Neural cell (in vitro differentiated cells): ENCODE data around the gene IFIT1B. TPM values are rescaled to one million over a fixed set of nuclear protein-coding genes. Genes with fewer than 3 reads are reported as not detected.

Source experiments
- H2AFZ ChIP-seq: fragments of 200-600, 300-800 bp; sonication (generic), shearing (Covaris generic); 2 replicates; pipeline ENCODE4 v1.6.0; 2014; ENCODE audit warnings: low read depth, mild to moderate bottlenecking, antibody characterized with exemption, low read length, moderate library complexity
- H3F3A ChIP-seq: fragments of 200-600 bp; shearing (Covaris generic); 2 replicates; pipeline ENCODE4 v1.6.1; 2016; ENCODE audit warnings: mild to moderate bottlenecking, moderate library complexity, mixed read lengths, antibody characterized with exemption, low read length; ENCODE audit not compliant: insufficient read depth, poor library complexity, severe bottlenecking
- H3K27ac ChIP-seq: fragments of 200-600, 300-800 bp; sonication (generic), shearing (Covaris generic); 2 replicates; pipeline ENCODE4 v1.5.1; 2014; ENCODE audit warnings: mild to moderate bottlenecking, low read length, moderate library complexity
- H3K27me3 ChIP-seq: fragments of 300-800, 200-600 bp; sonication (generic), shearing (Covaris generic); 2 replicates; pipeline ENCODE4 v1.6.0; 2014; ENCODE audit warnings: mild to moderate bottlenecking, low read depth, low read length, moderate library complexity; ENCODE audit not compliant: insufficient read depth
- H3K36me3 ChIP-seq: fragments of 300-800, 200-600 bp; sonication (generic), shearing (Covaris generic); 2 replicates; pipeline ENCODE4 v1.5.1; 2014; ENCODE audit warnings: mild to moderate bottlenecking, antibody characterized with exemption, low read length, moderate library complexity; ENCODE audit not compliant: insufficient read depth
- H3K4me2 ChIP-seq: fragments of 300-800, 200-600 bp; sonication (generic), shearing (Covaris generic); 2 replicates; pipeline ENCODE4 v1.6.0; 2014; ENCODE audit warnings: mild to moderate bottlenecking, low read length
- H3K4me3 ChIP-seq: fragments of 300-800, 200-600 bp; sonication (generic), shearing (Covaris generic); 2 replicates; pipeline ENCODE4 v1.5.1; 2014; ENCODE audit warnings: mild to moderate bottlenecking, low read length, moderate library complexity
- H3K79me2 ChIP-seq: fragments of 200-600 bp; shearing (Covaris generic); replicated peaks from 2 replicates; pipeline ENCODE4 v1.6.0; 2014; ENCODE audit warnings: mild to moderate bottlenecking, low read length, moderate library complexity; ENCODE audit not compliant: insufficient read depth
- H3K9ac ChIP-seq: fragments of 300-800, 200-600 bp; sonication (generic), shearing (Covaris generic); 2 replicates; pipeline ENCODE4 v1.6.1; 2016; ENCODE audit warnings: mild to moderate bottlenecking, low read length, mixed read lengths
- H3K9me2 ChIP-seq: fragments of 200-600 bp; shearing (Covaris generic); 2 replicates; pipeline ENCODE4 v1.6.1; 2016; ENCODE audit warnings: mild to moderate bottlenecking, low read length, mixed read lengths; ENCODE audit not compliant: insufficient read depth
- H3K9me3 ChIP-seq: fragments of 200-600, 300-800 bp; sonication (generic), shearing (Covaris generic); 2 replicates; pipeline ENCODE4 v1.6.1; 2016; ENCODE audit warnings: mild to moderate bottlenecking, mixed run types, low read length, moderate library complexity, mixed read lengths
- H4K20me1 ChIP-seq: fragments of 200-600 bp; shearing (Covaris generic); 2 replicates; pipeline ENCODE4 v1.6.1; 2016; ENCODE audit warnings: mild to moderate bottlenecking, mixed run types; ENCODE audit not compliant: insufficient read depth
- EP300 ChIP-seq: fragments of 450-650 bp; conservative IDR thresholded peaks from 2 replicates; pipeline ENCODE4 v1.6.1; 2014; ENCODE audit warnings: antibody characterized with exemption, mild to moderate bottlenecking, moderate library complexity; ENCODE audit not compliant: poor library complexity, severe bottlenecking
- EZH2 ChIP-seq: fragments of 200-600, 300-800 bp; shearing (Covaris generic), sonication (generic); IDR thresholded peaks from 2 replicates; pipeline ENCODE4 v1.6.1; 2014; ENCODE audit warnings: antibody characterized with exemption, low read length, borderline replicate concordance, mild to moderate bottlenecking; ENCODE audit not compliant: insufficient read depth, poor library complexity, severe bottlenecking
- MXI1 ChIP-seq: fragments of 450-650 bp; conservative IDR thresholded peaks from 2 replicates; pipeline ENCODE4 v1.6.1; 2014; ENCODE audit warnings: antibody characterized with exemption, mild to moderate bottlenecking; ENCODE audit not compliant: poor library complexity, severe bottlenecking
- POLR2AphosphoS5 ChIP-seq: IDR thresholded peaks from 2 replicates; pipeline ENCODE4 v1.6.1; 2012
- RAD21 ChIP-seq: fragments of 450-650 bp; conservative IDR thresholded peaks from 2 replicates; pipeline ENCODE4 v1.6.1; 2014; ENCODE audit warnings: antibody characterized with exemption, mild to moderate bottlenecking, moderate library complexity
- REST ChIP-seq: IDR thresholded peaks from 2 replicates; pipeline ENCODE4 v1.6.1; 2012; ENCODE audit warnings: borderline replicate concordance
- SMC3 ChIP-seq: fragments of 450-650 bp; conservative IDR thresholded peaks from 2 replicates; pipeline ENCODE4 v1.6.1; 2014; ENCODE audit warnings: antibody characterized with exemption, mild to moderate bottlenecking, moderate library complexity; ENCODE audit not compliant: poor library complexity
- TAF1 ChIP-seq: IDR thresholded peaks from 2 replicates; pipeline ENCODE4 v1.6.1; 2012; ENCODE audit warnings: low read depth
- polyA plus RNA-seq: library from polyadenylated mRNA; depleted of rRNA; stranded (reverse); fragments of >200 nt; gene quantifications from 2 replicates; pipeline ENCODE4 v1.2.3, GENCODE V29; 2014
- TF ChIP-seq, protein P1 (sequence below): fragments of 450-650 bp; IDR thresholded peaks from 2 replicates; pipeline ENCODE4 v1.5.1; 2014; ENCODE audit warnings: antibody characterized with exemption, mild to moderate bottlenecking, moderate library complexity; ENCODE audit not compliant: poor library complexity, severe bottlenecking

IFIT1B gene
- polyA plus RNA-seq, 1 donor from 2014 or later, result not detected

- Histone ChIP-seq H3K4me2 (no peak overlapping the region), H3K79me2 (no peaks in the 10 kb centered on the region), H3K36me3 (no peaks in the 10 kb centered on the region), H3K9me2 (no peaks in the 10 kb centered on the region), H3K9me3 (no peaks in the 10 kb centered on the region), H4K20me1 (no peaks in the 10 kb centered on the region), H3K9ac (no peak overlapping the region), H3K27ac (no peak overlapping the region), H2AFZ (no peak overlapping the region), H3K27me3 (no peaks in the 10 kb centered on the region), H3F3A (no peaks in the 10 kb centered on the region), H3K4me3 (no peak overlapping the region)
- TF ChIP-seq EZH2 (no peak), REST (no peak), RAD21 (no peak), MXI1 (no peak), EP300 (no peak), POLR2AphosphoS5 (no peak), TAF1 (no peak), SMC3 (no peak)
- TF ChIP-seq, protein P1, sequence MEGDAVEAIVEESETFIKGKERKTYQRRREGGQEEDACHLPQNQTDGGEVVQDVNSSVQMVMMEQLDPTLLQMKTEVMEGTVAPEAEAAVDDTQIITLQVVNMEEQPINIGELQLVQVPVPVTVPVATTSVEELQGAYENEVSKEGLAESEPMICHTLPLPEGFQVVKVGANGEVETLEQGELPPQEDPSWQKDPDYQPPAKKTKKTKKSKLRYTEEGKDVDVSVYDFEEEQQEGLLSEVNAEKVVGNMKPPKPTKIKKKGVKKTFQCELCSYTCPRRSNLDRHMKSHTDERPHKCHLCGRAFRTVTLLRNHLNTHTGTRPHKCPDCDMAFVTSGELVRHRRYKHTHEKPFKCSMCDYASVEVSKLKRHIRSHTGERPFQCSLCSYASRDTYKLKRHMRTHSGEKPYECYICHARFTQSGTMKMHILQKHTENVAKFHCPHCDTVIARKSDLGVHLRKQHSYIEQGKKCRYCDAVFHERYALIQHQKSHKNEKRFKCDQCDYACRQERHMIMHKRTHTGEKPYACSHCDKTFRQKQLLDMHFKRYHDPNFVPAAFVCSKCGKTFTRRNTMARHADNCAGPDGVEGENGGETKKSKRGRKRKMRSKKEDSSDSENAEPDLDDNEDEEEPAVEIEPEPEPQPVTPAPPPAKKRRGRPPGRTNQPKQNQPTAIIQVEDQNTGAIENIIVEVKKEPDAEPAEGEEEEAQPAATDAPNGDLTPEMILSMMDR, result no peak
Measured at GRCh38 chr10:89332123-89332633, 45.7 kb upstream of the IFIT1B start.

DNA sequence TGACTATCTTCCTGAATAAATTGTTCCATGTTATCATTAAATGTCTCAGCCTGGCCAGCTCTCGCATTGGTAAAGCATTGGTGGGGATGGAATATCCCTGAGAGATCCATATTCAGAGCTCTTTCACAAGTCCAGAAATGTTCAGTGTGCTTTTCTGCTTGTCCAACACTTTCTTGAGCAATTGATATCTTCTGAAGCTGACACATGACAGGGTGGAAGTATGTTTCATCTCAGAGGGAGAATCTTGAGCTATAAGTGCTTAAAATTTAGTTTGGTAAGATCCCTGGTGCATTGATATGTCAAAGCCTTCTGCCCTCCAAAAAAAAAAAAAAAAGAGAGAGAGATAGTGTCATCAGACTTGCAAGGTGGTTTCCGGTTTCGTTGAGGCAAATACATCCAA, 42.6 kb upstream of the IFIT1B start:
- no peak overlapping the region for H3K4me3 ChIP-seq
- no peak overlapping the region for H3K9ac ChIP-seq
- TF ChIP-seq SMC3, result no peak
- TF ChIP-seq RAD21, result no peak
- no peak for TF ChIP-seq MXI1
- no peak for TF ChIP-seq TAF1
- H3K27me3 ChIP-seq, result no peaks in the 10 kb centered on the region
- H3K4me2 ChIP-seq, result no peak overlapping the region
- no peaks in the 10 kb centered on the region for H3K9me3 ChIP-seq
- no peaks in the 10 kb centered on the region for H3K36me3 ChIP-seq
- no peaks in the 10 kb centered on the region for H3F3A ChIP-seq
- no peaks in the 10 kb centered on the region for H4K20me1 ChIP-seq
- H3K79me2 ChIP-seq, result no peaks in the 10 kb centered on the region
- H3K9me2 ChIP-seq, result no peaks in the 10 kb centered on the region
- no peak overlapping the region for H3K27ac ChIP-seq
- H2AFZ ChIP-seq, result no peak overlapping the region
